ENCODE results near the gene FIZ1. TPM values are rescaled to one million over a fixed set of nuclear protein-coding genes. Genes with fewer than 3 reads are reported as not detected.

Gene FIZ1
- total and polyA plus RNA-seq, 11 donors, result 10.0 to 16.7 (median 12.9) TPM

GRCh38 chr19:55592391-55593090, 6.8 kb downstream of the FIZ1 start:
- no peaks in the 10 kb centered on the region for H3K27me3 ChIP-seq
- intact Hi-C loops (cut with DNase I), result loop anchor here in 1 of 10 donors (10.0 kb wide), 1 partner anchor 78 kb away; no protein-coding TSS in a partner anchor
- peaks cover 0 to 5% (median under 1%) of the 10 kb centered on the region in 12 donors for H3K4me1 ChIP-seq
- peaks cover 0 to 51% (median 33%) of the 10 kb centered on the region in 9 donors for H3K36me3 ChIP-seq
- TF ChIP-seq CTCF (IDR thresholded peaks at IDR 0.05) (no peak), POLR2A (IDR thresholded peaks at IDR 0.05) (no peak)
- peak overlapping the region in 1 of 12 donors; percentile 21 for H3K4me3 ChIP-seq
- H3K27ac ChIP-seq, result peak overlapping the region in 1 of 12 donors; percentile 51
- H3K9me3 ChIP-seq, result no peaks in the 10 kb centered on the region
- ATAC-seq (peak in 2 of 4 donors; percentile 2 to 6), DNase-seq (no peak)
- 83 to 92% (median 88%) methylated on average over 49 to 73 of the region's 73 CpGs for WGBS, 4 donors

GRCh38 chr19:55591555-55591954, 7.8 kb downstream of the FIZ1 start:
- DNase-seq, result no peak
- H3K27me3 ChIP-seq, result no peaks in the 10 kb centered on the region
- H3K36me3 ChIP-seq, result peaks cover 0 to 43% (median 24%) of the 10 kb centered on the region in 9 donors
- ATAC-seq, result no peak
- H3K9me3 ChIP-seq, result no peaks in the 10 kb centered on the region
- peaks cover 0 to 13% (median 8%) of the 10 kb centered on the region in 12 donors for H3K4me1 ChIP-seq
- intact Hi-C loops (cut with DNase I), result loop anchor here in 1 of 10 donors (10.0 kb wide), 1 partner anchor 77 kb away; no protein-coding TSS in a partner anchor
- no peak overlapping the region for H3K27ac ChIP-seq
- H3K4me3 ChIP-seq, result no peak overlapping the region
- no peak for TF ChIP-seq CTCF (IDR thresholded peaks at IDR 0.05)
- TF ChIP-seq POLR2A (IDR thresholded peaks at IDR 0.05), result no peak
- WGBS, 4 donors, result 77 to 80% (median 78%) methylated on average over 10 of the region's 10 CpGs

GRCh38 chr19:55590617-55591016, 8.7 kb downstream of the FIZ1 start:
- no peak overlapping the region for H3K4me3 ChIP-seq
- H3K36me3 ChIP-seq, result peaks cover 0 to 33% (median 14%) of the 10 kb centered on the region in 9 donors
- 85 to 89% (median 87%) methylated on average over 10 of the region's 10 CpGs for WGBS, 4 donors
- intact Hi-C loops (cut with DNase I), result loop anchor here in 1 of 10 donors (10.0 kb wide), 1 partner anchor 76 kb away; no protein-coding TSS in a partner anchor
- H3K4me1 ChIP-seq, result peaks cover 0 to 23% (median 16%) of the 10 kb centered on the region in 12 donors
- DNase-seq (no peak), ATAC-seq (no peak)
- no peak overlapping the region for H3K27ac ChIP-seq
- H3K9me3 ChIP-seq, result no peaks in the 10 kb centered on the region
- no peak for TF ChIP-seq CTCF (IDR thresholded peaks at IDR 0.05)
- no peak for TF ChIP-seq POLR2A (IDR thresholded peaks at IDR 0.05)
- H3K27me3 ChIP-seq, result peaks cover 0 to 7% (median 0%) of the 10 kb centered on the region in 9 donors

GRCh38 chr19:55590109-55590508, 9.2 kb downstream of the FIZ1 start:
- TF ChIP-seq POLR2A (IDR thresholded peaks at IDR 0.05), result no peak
- no peak for TF ChIP-seq CTCF (IDR thresholded peaks at IDR 0.05)
- H3K36me3 ChIP-seq, result peaks cover 0 to 28% (median 9%) of the 10 kb centered on the region in 9 donors
- H3K4me1 ChIP-seq, result peaks cover 0 to 27% (median 19%) of the 10 kb centered on the region in 12 donors
- no peaks in the 10 kb centered on the region for H3K9me3 ChIP-seq
- intact Hi-C loops (cut with DNase I), result loop anchor here in 1 of 10 donors (10.0 kb wide), 1 partner anchor 75 kb away; no protein-coding TSS in a partner anchor
- DNase-seq, result no peak
- 57 to 68% (median 63%) methylated on average over 7 of the region's 7 CpGs for WGBS, 4 donors
- peaks cover 0 to 10% (median 0%) of the 10 kb centered on the region in 9 donors for H3K27me3 ChIP-seq
- no peak overlapping the region for H3K27ac ChIP-seq
- ATAC-seq, result no peak
- no peak overlapping the region for H3K4me3 ChIP-seq

Data from heart left ventricle (tissue), 16 donors.